Measurements from ENCODE around the gene GDPGP1. TPM values are rescaled to one million over a fixed set of nuclear protein-coding genes. Genes with fewer than 3 reads are reported as not detected.

The GDPGP1 gene
- total and polyA plus RNA-seq, 9 of the 15 experiments (the other 6 are each of a cell fraction or from before 2014, with no cell fraction given): 0.78 to 6.1 (median 2.8) TPM

GRCh38 chr15:90241343-90242192, 7.6 kb downstream of the GDPGP1 start (continued):
- TF ChIP-seq MGA (IDR thresholded peaks at IDR 0.05): peak; percentile 62

Measured in K562 (cell line).